K562 (cell line): ENCODE data around the gene RNPEP. TPM values are rescaled to one million over a fixed set of nuclear protein-coding genes. Genes with fewer than 3 reads are reported as not detected.

Source experiments
- DLX4 ChIP-seq: fragments of 250-450 bp; sonication (Bioruptor Pico); IDR thresholded peaks from 2 replicates; pipeline ENCODE4 v1.6.1; 2021; ENCODE audit warnings: mild to moderate bottlenecking
- DPF2 ChIP-seq: fragments of 450-650 bp; IDR thresholded peaks from 2 replicates; pipeline ENCODE4 v1.6.1; 2016
- E2F3 ChIP-seq: fragments of 250-450 bp; sonication (Bioruptor Pico); IDR thresholded peaks from 2 replicates; pipeline ENCODE4 v1.4.0; 2020; ENCODE audit warnings: mild to moderate bottlenecking
- E2F4 ChIP-seq: sonication (generic); formaldehyde crosslinking; IDR thresholded peaks from 2 replicates; pipeline ENCODE4 v1.8.0; 2022; ENCODE audit warnings: mild to moderate bottlenecking, low read depth, missing genetic modification reagents
- FOS ChIP-seq: IDR thresholded peaks from 3 replicates; pipeline ENCODE4 v1.6.1; 2011; ENCODE audit not compliant: insufficient read length; ENCODE audit errors: extremely low read depth
- MCM7 ChIP-seq, 2 experiments: fragments of 450-650 bp; IDR thresholded peaks; 2 replicates each; pipeline ENCODE4 v1.6.1; 2016 to 2018
- NCOA6 ChIP-seq: fragments of 450-650 bp; IDR thresholded peaks from 2 replicates; pipeline ENCODE4 v1.6.1; 2017; ENCODE audit warnings: mild to moderate bottlenecking
- PCBP2 ChIP-seq: fragments of 200-400 bp; formaldehyde crosslinking; IDR thresholded peaks from 2 replicates; pipeline ENCODE4 v1.6.1; 2018; ENCODE audit warnings: low read length, low read depth, mild to moderate bottlenecking, moderate library complexity; ENCODE audit not compliant: poor library complexity, severe bottlenecking
- POLR2AphosphoS2 ChIP-seq: IDR thresholded peaks from 2 replicates; pipeline ENCODE4 v1.6.1; 2012; ENCODE audit warnings: low read length, improper control_type of control experiment
- PREB ChIP-seq: sonication (generic); formaldehyde crosslinking; IDR thresholded peaks from 2 replicates; pipeline ENCODE4 v1.8.1; 2023; ENCODE audit warnings: mild to moderate bottlenecking, missing genetic modification reagents
- SRF ChIP-seq, 2 experiments: fragments of 250-450, 450-650 bp in 1 of 2; sonication (Bioruptor Pico) in 1 of 2; sonication (generic) in 1 of 2; formaldehyde crosslinking; IDR thresholded peaks; 2 replicates each; pipeline versions ENCODE4 v1.5.0 to v1.5.1; 2020 to 2022; ENCODE audit warnings: mild to moderate bottlenecking in 1 of 2, missing genetic modification reagents in 1 of 2
- STAT5B ChIP-seq: fragments of 250-450 bp; sonication (Bioruptor Pico); IDR thresholded peaks from 2 replicates; pipeline ENCODE4 v1.8.0; 2021; ENCODE audit warnings: mild to moderate bottlenecking, inconsistent platforms
- TFAM ChIP-seq: fragments of 250-450 bp; sonication (Bioruptor Pico); conservative IDR thresholded peaks from 2 replicates; pipeline ENCODE4 v1.5.0; 2021; ENCODE audit warnings: mild to moderate bottlenecking, moderate library complexity
- THAP7 ChIP-seq: fragments of 250-450 bp; sonication (Bioruptor Pico); IDR thresholded peaks from 2 replicates; pipeline ENCODE4 v1.5.0; 2021
- ZBED1 ChIP-seq: IDR thresholded peaks from 2 replicates; pipeline ENCODE4 v1.6.1; 2014
- ZBTB11 ChIP-seq, 3 experiments: fragments of 200-800 bp in 1 of 3; fragments of 250-450 bp in 1 of 3; fragments of 450-650 bp in 1 of 3; sonication (Bioruptor Pico) in 1 of 3; sonication (Bioruptor generic) in 1 of 3; formaldehyde crosslinking in 1 of 3; IDR thresholded peaks; 2 replicates each; pipeline versions ENCODE4 v1.6.1 to v1.8.0; 2016 to 2022; ENCODE audit warnings: mild to moderate bottlenecking in 2 of 3, missing genetic modification characterization in 2 of 3, missing compliant biosample characterization in 1 of 3, moderate library complexity in 1 of 3
- ZFP91 ChIP-seq: sonication (generic); formaldehyde crosslinking; IDR thresholded peaks from 2 replicates; pipeline ENCODE4 v1.8.0; 2022; ENCODE audit warnings: mild to moderate bottlenecking, missing genetic modification reagents
- ZNF133 ChIP-seq: fragments of 250-450 bp; sonication (Bioruptor Pico); IDR thresholded peaks from 2 replicates; pipeline ENCODE4 v1.4.0; 2020; ENCODE audit warnings: mild to moderate bottlenecking
- ZNF175 ChIP-seq: fragments of 200-800 bp; sonication (Bioruptor generic); IDR thresholded peaks from 2 replicates; pipeline ENCODE4 v1.6.1; 2016; ENCODE audit warnings: low read depth, mild to moderate bottlenecking, missing genetic modification characterization, missing compliant biosample characterization
- ZNF717 ChIP-seq: fragments of 250-450 bp; sonication (Bioruptor Pico); IDR thresholded peaks from 2 replicates; pipeline ENCODE4 v1.5.0; 2021
- polyA plus RNA-seq, 8 experiments: library from polyadenylated mRNA; depleted of rRNA in 4 of 8; stranded (reverse) in 5 of 8; unstranded in 3 of 8; fragments of >200 nt; fragmentation: Nextera tagmentation in 2 of 8; fragmentation: Illumina TruSeq in 1 of 8; extraction: Ambion mirVana in 2 of 8; extraction: Trizol in 1 of 8; gene quantifications; 2 replicates each; pipeline versions ENCODE4 v1.2.1 to v1.2.3, GENCODE V29; 2011 to 2014; ENCODE audit warnings: inconsistent platforms in 1 of 8, missing spikeins in 1 of 8
- total RNA-seq, 7 experiments: library from RNA; depleted of rRNA in 6 of 7; stranded (reverse); fragments of >200 nt in 6 of 7; fragmentation: Illumina TruSeq in 2 of 7; extraction: Trizol in 2 of 7; gene quantifications; 2 replicates each; pipeline versions ENCODE4 v1.2.1 to v1.2.3, GENCODE V29; 2011 to 2021; ENCODE audit warnings: low replicate concordance in 1 of 7

RNPEP gene
- total and polyA plus RNA-seq, 9 of the 15 experiments (the other 6 are each of a cell fraction or from before 2014, with no cell fraction given), result 27.5 to 131 (median 63.4) TPM

- TF ChIP-seq DLX4 (CRISPR knock-in tag) (no peak), DPF2 (peak; percentile 92), ZNF717 (no peak), THAP7 (CRISPR knock-in tag) (no peak), SRF (CRISPR knock-in tag; IDR thresholded peaks at IDR 0.05) (peak in 1 of 2 experiments; percentile 87; a peak in 2 of 4 replicates), ZNF133 (no peak), STAT5B (no peak), PREB (CRISPR knock-in tag) (no peak), TFAM (CRISPR knock-in tag) (no peak), POLR2AphosphoS2 (peak; percentile 90; the same call in 1 of the 2 replicates), FOS (peak; percentile 87), ZBED1 (peak; percentile 58), E2F3 (no peak), E2F4 (peak; percentile 84; the same call in 1 of the 2 replicates), ZBTB11 (CRISPR knock-in tag; IDR thresholded peaks at IDR 0.05) (no peak), PCBP2 (no peak), NCOA6 (no peak), ZNF175 (CRISPR knock-in tag) (no peak), MCM7 (IDR thresholded peaks at IDR 0.05) (no peak; a peak in 2 of 4 replicates), ZFP91 (no peak)
These were observed 27.3 kb upstream of the RNPEP start, which contains the start of gene TIMM17A (continued) for GRCh38 chr1:201955009-201955728.
